K562 (cell line): ENCODE data around the gene PPP4C. TPM values are rescaled to one million over a fixed set of nuclear protein-coding genes. Genes with fewer than 3 reads are reported as not detected.

Experiments
- ATAC-seq: fragments of 200-7000 bp; cut with Tn5 transposase; 3 replicates; pipeline ENCODE4 v1.9.1; 2020; ENCODE audit warnings: moderate library complexity
- BruUV-seq: library from RNA; stranded (reverse); fragments of 400-500 nt; replicated peaks from 2 replicates; lab custom pipeline; 2021; lab: Mats Ljungman, UMichigan
- CTCF ChIA-PET: fragments of 300-600 bp; formaldehyde crosslinking; extraction: SDS; loops from one replicate; lab custom pipeline; 2021; ENCODE audit warnings: low intra/inter-chr PET ratio; lab: Yijun Ruan, JAX
- POLR2A ChIA-PET: fragments of 300-600, 350-650 bp; sonication (Branson Sonifier 250); formaldehyde crosslinking; extraction: SDS; loops from one replicate; lab custom pipeline; 2021; ENCODE audit warnings: antibody characterized with exemption, inconsistent platforms; lab: Yijun Ruan, JAX
- DNase-seq, 4 experiments: peaks; one replicate each; pipeline versions ENCODE4 v3.0.0 to v3.0.0-alpha.2; 2011 to 2018; ENCODE audit warnings: low spot score in 3 of 4, mixed read lengths in 3 of 4; ENCODE audit errors: extremely low read depth in 1 of 4
- FAIRE-seq: peaks from 2 replicates; lab custom pipeline; 2011; peaks lifted over from hg19 to GRCh38; lab: Jason Lieb, UNC
- H2AFZ ChIP-seq: 2 replicates; pipeline ENCODE4 v1.6.0; 2011; ENCODE audit warnings: low read depth, low read length, control low read depth, inconsistent platforms
- H3K27ac ChIP-seq: fragments of 200-600 bp; 3 replicates; pipeline ENCODE4 v1.8.0; 2011; ENCODE audit warnings: low read depth, mild to moderate bottlenecking, control low read depth, inconsistent platforms, low read length, moderate library complexity, mixed read lengths; ENCODE audit errors: extremely low read depth
- H3K27me3 ChIP-seq, 2 experiments: fragments of 300-600 bp in 1 of 2; 2 replicates in 1 of 2; 3 replicates in 1 of 2; pipeline versions ENCODE4 v1.6.0 to v1.8.0; 2011; ENCODE audit warnings: inconsistent platforms in 2 of 2, low read length in 2 of 2, mild to moderate bottlenecking in 1 of 2, mixed read lengths in 1 of 2, moderate library complexity in 1 of 2; ENCODE audit not compliant: control insufficient read depth in 2 of 2, insufficient read depth in 2 of 2
- H3K36me3 ChIP-seq: fragments of 300-600 bp; 3 replicates; pipeline ENCODE4 v1.8.0; 2011; ENCODE audit warnings: mild to moderate bottlenecking, low read length, inconsistent platforms; ENCODE audit not compliant: control insufficient read depth, insufficient read depth
- H3K4me1 ChIP-seq, 2 experiments: fragments of 200-600 bp in 1 of 2; replicated peaks in 1 of 2; 2 replicates in 1 of 2; 3 replicates in 1 of 2; pipeline versions ENCODE4 v1.5.1 to v1.8.0; 2011; ENCODE audit warnings: inconsistent platforms in 2 of 2, low read length in 2 of 2, mild to moderate bottlenecking in 1 of 2, mixed read lengths in 1 of 2, moderate library complexity in 1 of 2; ENCODE audit not compliant: control insufficient read depth in 2 of 2, insufficient read depth in 2 of 2
- H3K4me2 ChIP-seq: 2 replicates; pipeline ENCODE4 v1.6.1; 2011; ENCODE audit warnings: low read length, control low read depth, inconsistent platforms, mixed read lengths; ENCODE audit not compliant: insufficient read depth
- H3K4me3 ChIP-seq: fragments of 200-600 bp; sonication (generic), shearing (Covaris generic); 2 replicates; pipeline ENCODE4 v1.5.1; 2016; ENCODE audit warnings: control low read depth, inconsistent platforms
- H3K79me2 ChIP-seq: fragments of 200-600 bp; 3 replicates; pipeline ENCODE4 v1.8.0; 2011; ENCODE audit warnings: low read length, inconsistent platforms; ENCODE audit not compliant: control insufficient read depth, insufficient read depth
- H3K9ac ChIP-seq, 2 experiments: 2 replicates each; pipeline versions ENCODE4 v1.6.0 to v1.6.1; 2011; ENCODE audit warnings: low read depth in 2 of 2, low read length in 2 of 2, control low read depth in 1 of 2, inconsistent platforms in 1 of 2, mild to moderate bottlenecking in 1 of 2, mixed read lengths in 1 of 2; ENCODE audit not compliant: insufficient read depth in 1 of 2
- H3K9me1 ChIP-seq: one replicate; pipeline ENCODE4 v1.6.0; 2011; ENCODE audit warnings: inconsistent platforms, mild to moderate bottlenecking, low read length, moderate library complexity; ENCODE audit not compliant: control insufficient read depth, insufficient read depth
- H3K9me3 ChIP-seq: replicated peaks from 2 replicates; pipeline ENCODE4 v1.5.1; 2011; ENCODE audit warnings: low read depth, low read length, inconsistent platforms; ENCODE audit not compliant: control insufficient read depth, insufficient read depth
- H4K20me1 ChIP-seq: replicated peaks from 2 replicates; pipeline ENCODE4 v1.6.1; 2011; ENCODE audit warnings: low read length, inconsistent platforms, mixed read lengths; ENCODE audit not compliant: control insufficient read depth, insufficient read depth
- CEBPZ ChIP-seq: fragments of 150-350 bp; IDR thresholded peaks from 2 replicates; pipeline ENCODE4 v1.6.1; 2014; ENCODE audit warnings: low read depth, mild to moderate bottlenecking, low read length, borderline replicate concordance
- CHD1 ChIP-seq: fragments of 200-600 bp; sonication (generic); IDR thresholded peaks from one replicate; pipeline ENCODE4 v1.6.1; 2012; ENCODE audit warnings: mild to moderate bottlenecking, moderate library complexity, low read length, inconsistent platforms
- GATA2 ChIP-seq: sonication (generic); formaldehyde crosslinking; IDR thresholded peaks from 2 replicates; pipeline ENCODE4 v1.4.0; 2020; ENCODE audit warnings: mild to moderate bottlenecking, missing genetic modification reagents
- HDAC1 ChIP-seq, 2 experiments: fragments of 450-650 bp; IDR thresholded peaks; 2 replicates each; pipeline ENCODE4 v1.6.1; 2016 to 2017; ENCODE audit warnings: inconsistent platforms in 1 of 2, mild to moderate bottlenecking in 1 of 2, moderate library complexity in 1 of 2
- PML ChIP-seq: IDR thresholded peaks from 2 replicates; pipeline ENCODE4 v1.6.1; 2012; ENCODE audit warnings: low read length, inconsistent platforms
- POLR2G ChIP-seq: fragments of 200-400 bp; formaldehyde crosslinking; IDR thresholded peaks from 2 replicates; pipeline ENCODE4 v1.6.1; 2017; ENCODE audit warnings: low read depth, mild to moderate bottlenecking, antibody characterized with exemption, low read length, moderate library complexity
- RREB1 ChIP-seq: fragments of 250-450 bp; sonication (Bioruptor Pico); IDR thresholded peaks from 2 replicates; pipeline ENCODE4 v1.4.0; 2020
- TRIM24 ChIP-seq, 2 experiments: fragments of 450-650 bp; IDR thresholded peaks; 2 replicates each; pipeline ENCODE4 v1.6.1; 2016
- ZNF644 ChIP-seq: fragments of 200-800 bp; sonication (Bioruptor generic); IDR thresholded peaks from 2 replicates; pipeline ENCODE4 v1.6.1; 2016; ENCODE audit warnings: low read depth, missing genetic modification characterization, missing compliant biosample characterization
- WGBS: fragments of 100-300 bp; shearing (Covaris generic); methylation state at CpG from one replicate; pipeline ENCODE4 v1.1.6; 2016; ENCODE audit warnings: low coverage, mixed read lengths; ENCODE audit not compliant: insufficient coverage; ENCODE audit errors: missing lambda C conversion rate; 5-methylcytosine and 5-hydroxymethylcytosine counted together
- in situ Hi-C: fragments of 300-500 bp; cut with MboI; formaldehyde crosslinking; loops from 4 replicates; pipeline ENCODE4 v1.15.0; 2018; ENCODE audit warnings: inconsistent platforms, mixed read lengths
- intact Hi-C: fragments of 100-400 bp; cut with micrococcal nuclease; formaldehyde crosslinking; loops from 2 replicates; pipeline ENCODE4 v1.14.2; 2022
- polyA plus RNA-seq, 8 experiments: library from polyadenylated mRNA; depleted of rRNA in 4 of 8; stranded (reverse) in 5 of 8; unstranded in 3 of 8; fragments of >200 nt; fragmentation: Nextera tagmentation in 2 of 8; fragmentation: Illumina TruSeq in 1 of 8; extraction: Ambion mirVana in 2 of 8; extraction: Trizol in 1 of 8; gene quantifications; 2 replicates each; pipeline versions ENCODE4 v1.2.1 to v1.2.3, GENCODE V29; 2011 to 2014; ENCODE audit warnings: inconsistent platforms in 1 of 8, missing spikeins in 1 of 8
- total RNA-seq, 7 experiments: library from RNA; depleted of rRNA in 6 of 7; stranded (reverse); fragments of >200 nt in 6 of 7; fragmentation: Illumina TruSeq in 2 of 7; extraction: Trizol in 2 of 7; gene quantifications; 2 replicates each; pipeline versions ENCODE4 v1.2.1 to v1.2.3, GENCODE V29; 2011 to 2021; ENCODE audit warnings: low replicate concordance in 1 of 7
- TF ChIP-seq, protein P1 (sequence below): fragments of 250-450 bp; sonication (Bioruptor Pico); IDR thresholded peaks from 2 replicates; pipeline ENCODE4 v1.8.0; 2022; ENCODE audit warnings: inconsistent platforms, mild to moderate bottlenecking, moderate library complexity, borderline replicate concordance

Gene PPP4C
- total and polyA plus RNA-seq, 9 of the 15 experiments (the other 6 are each of a cell fraction or from before 2014, with no cell fraction given): 3.5 to 183 (median 131) TPM

- peaks cover 59% of the 10 kb centered on the region for H3K36me3 ChIP-seq
- peaks cover 51% of the 10 kb centered on the region for H4K20me1 ChIP-seq
- in situ Hi-C loops (no loop called here), intact Hi-C loops (loop anchor here (10.0 kb wide), 2 partner anchors 308 to 588 kb away; partner anchors contain the start of genes FBRS, MYL11, PRR14 and TBC1D10B)
- peak overlapping the region; percentile 99 for H3K27ac ChIP-seq
- H3K9me1 ChIP-seq: peaks cover 17% of the 10 kb centered on the region
- peaks cover 45 to 57% of the 10 kb centered on the region in 2 experiments for H3K4me1 ChIP-seq
- H3K4me2 ChIP-seq: peak overlapping the region; percentile 99
- ATAC-seq (no peak), FAIRE-seq (no peak), DNase-seq (no peak)
- POLR2A ChIA-PET: interaction anchor here (0.6 to 2.7 kb wide), 10 partner anchors 8 to 1029 kb away, joined by 3 to 29 read pairs (median 4); partner anchors contain the start of gene PPP4C
- no peaks in the 10 kb centered on the region for H3K9me3 ChIP-seq
- WGBS: 9% methylated on average over 17 of the region's 21 CpGs
- BruUV-seq: no TSS peak
- H3K27me3 ChIP-seq: no peaks in the 10 kb centered on the region
- CTCF ChIA-PET: no interaction called here
- peak overlapping the region; percentile 88 for H3K4me3 ChIP-seq
- peaks cover 77% of the 10 kb centered on the region for H3K79me2 ChIP-seq
- no peak overlapping the region for H2AFZ ChIP-seq
- peak overlapping the region; percentile 93 to 98 for H3K9ac ChIP-seq
- TF ChIP-seq ZNF644 (tag): no peak
- peak; percentile 89 for TF ChIP-seq CHD1
- TF ChIP-seq TRIM24 (IDR thresholded peaks at IDR 0.05): no peak
- TF ChIP-seq POLR2G: peak; percentile 68
- TF ChIP-seq, protein P1, sequence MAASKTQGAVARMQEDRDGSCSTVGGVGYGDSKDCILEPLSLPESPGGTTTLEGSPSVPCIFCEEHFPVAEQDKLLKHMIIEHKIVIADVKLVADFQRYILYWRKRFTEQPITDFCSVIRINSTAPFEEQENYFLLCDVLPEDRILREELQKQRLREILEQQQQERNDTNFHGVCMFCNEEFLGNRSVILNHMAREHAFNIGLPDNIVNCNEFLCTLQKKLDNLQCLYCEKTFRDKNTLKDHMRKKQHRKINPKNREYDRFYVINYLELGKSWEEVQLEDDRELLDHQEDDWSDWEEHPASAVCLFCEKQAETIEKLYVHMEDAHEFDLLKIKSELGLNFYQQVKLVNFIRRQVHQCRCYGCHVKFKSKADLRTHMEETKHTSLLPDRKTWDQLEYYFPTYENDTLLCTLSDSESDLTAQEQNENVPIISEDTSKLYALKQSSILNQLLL (CRISPR knock-in tag): no peak
- peak in 1 of 2 experiments; percentile 66; a peak in 2 of 4 replicates for TF ChIP-seq HDAC1 (IDR thresholded peaks at IDR 0.05)
- TF ChIP-seq PML: no peak
- TF ChIP-seq CEBPZ: no peak
- TF ChIP-seq GATA2 (CRISPR knock-in tag): no peak
- no peak for TF ChIP-seq RREB1 (CRISPR knock-in tag)
Measured at GRCh38 chr16:30066761-30067583, 8.8 kb upstream of the PPP4C start.
